ENCODE measurements around the gene RPTOR. TPM values are rescaled to one million over a fixed set of nuclear protein-coding genes. Genes with fewer than 3 reads are reported as not detected.

RPTOR gene
- total RNA-seq, 2 experiments from 2014 or later, result 32.4 to 35.4 TPM

DNA sequence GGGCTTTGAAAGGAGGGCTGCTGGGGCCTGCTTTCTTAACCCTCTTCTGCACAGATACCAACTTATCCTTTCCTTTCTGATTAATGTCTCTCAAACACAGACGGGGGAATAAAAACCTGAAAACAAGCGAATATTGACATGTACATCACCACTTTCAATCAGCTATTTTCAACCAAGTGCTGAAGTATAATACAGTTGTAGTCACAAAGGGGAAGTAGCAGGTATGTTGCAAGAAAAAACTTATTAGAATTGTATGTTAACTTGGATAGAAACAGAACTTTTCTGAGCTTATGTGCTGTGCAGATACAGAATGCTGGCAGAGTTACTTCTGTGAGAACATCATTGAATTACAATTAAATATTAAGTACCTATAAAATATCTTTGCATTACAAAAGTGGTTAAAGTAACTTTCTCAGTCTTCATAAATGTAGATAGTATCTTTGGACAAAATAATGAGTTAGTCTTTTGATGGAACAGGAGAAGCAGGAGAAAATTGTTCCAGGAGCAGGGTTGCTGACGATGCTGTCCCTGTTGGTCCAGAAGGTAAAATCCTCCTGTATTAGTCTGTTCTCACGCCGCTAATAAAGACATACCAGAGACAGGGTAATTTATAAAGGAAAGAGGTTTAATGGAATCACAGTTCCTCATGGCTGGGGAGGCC is 59.5 kb downstream of the RPTOR start:
- CTCF ChIA-PET, result interaction anchor here (0.6 to 1.2 kb wide), 3 partner anchors 14 to 49 kb away, joined by 3 read pairs; no protein-coding TSS in a partner anchor
- Mint-ChIP-seq H3K36me3 (ENCODE audit: low read depth) (peaks cover 2% of the 10 kb centered on the region), H3K9me3 (no peaks in the 10 kb centered on the region), H3K4me1 (ENCODE audit: low read depth) (peaks cover 65% of the 10 kb centered on the region), H3K4me3 (no peak overlapping the region), H3K27ac (no peak overlapping the region), H3K27me3 (ENCODE audit: low read depth) (no peaks in the 10 kb centered on the region)
- intact Hi-C loops (cut with micrococcal nuclease), result no loop called here
- no peak for DNase-seq

DNA sequence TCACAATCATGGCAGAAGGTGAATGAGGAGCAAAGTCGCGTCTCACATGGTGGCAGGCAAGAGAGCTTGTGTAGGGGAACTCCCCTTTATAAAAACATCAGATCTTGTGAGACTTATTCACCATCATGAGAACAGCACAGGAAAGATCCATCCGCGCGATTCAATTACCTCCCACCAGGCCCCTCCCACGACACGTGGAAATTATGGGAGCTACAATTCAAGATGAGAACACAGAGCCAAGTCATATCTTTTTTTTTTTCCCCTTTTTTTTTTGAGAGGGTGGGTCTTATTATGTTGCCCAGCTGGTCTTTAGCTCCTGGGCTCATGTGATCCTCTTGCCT is 60.0 kb downstream of the RPTOR start:
- intact Hi-C loops (cut with micrococcal nuclease), result loop anchor here (5.0 kb wide), 3 partner anchors 43 to 288 kb away; no protein-coding TSS in a partner anchor
- Mint-ChIP-seq H3K27me3 (ENCODE audit: low read depth) (no peaks in the 10 kb centered on the region), H3K36me3 (ENCODE audit: low read depth) (peaks cover 2% of the 10 kb centered on the region), H3K27ac (peak overlapping the region; percentile 69), H3K9me3 (no peaks in the 10 kb centered on the region), H3K4me1 (ENCODE audit: low read depth) (peaks cover 64% of the 10 kb centered on the region), H3K4me3 (no peak overlapping the region)
- CTCF ChIA-PET, result interaction anchor here (0.6 to 1.2 kb wide), 3 partner anchors 14 to 50 kb away, joined by 3 read pairs; no protein-coding TSS in a partner anchor
- DNase-seq, result peak; percentile 29

GRCh38 chr17:80605326-80606066 is 60.9 kb downstream of the RPTOR start:
- CTCF ChIA-PET, result interaction anchor here (0.7 to 1.2 kb wide), 4 partner anchors 25 to 71 kb away, joined by 3 read pairs; no protein-coding TSS in a partner anchor
- no peaks in the 10 kb centered on the region for H3K9me3 Mint-ChIP-seq
- peak; percentile 82 for DNase-seq
- peaks cover 64% of the 10 kb centered on the region for H3K4me1 Mint-ChIP-seq (ENCODE audit: low read depth)
- peak overlapping the region; percentile 69 for H3K27ac Mint-ChIP-seq
- intact Hi-C loops (cut with micrococcal nuclease), result loop anchor here (5.0 kb wide), 3 partner anchors 42 to 287 kb away; no protein-coding TSS in a partner anchor
- H3K27me3 Mint-ChIP-seq (ENCODE audit: low read depth), result no peaks in the 10 kb centered on the region
- H3K36me3 Mint-ChIP-seq (ENCODE audit: low read depth), result peaks cover 2% of the 10 kb centered on the region
- no peak overlapping the region for H3K4me3 Mint-ChIP-seq

GRCh38 chr17:80608326-80608725 is 63.7 kb downstream of the RPTOR start:
- DNase-seq, result no peak
- CTCF ChIA-PET, result no interaction called here
- intact Hi-C loops (cut with micrococcal nuclease), result loop anchor here (5.0 kb wide), 3 partner anchors 39 to 284 kb away; no protein-coding TSS in a partner anchor
- Mint-ChIP-seq H3K27me3 (ENCODE audit: low read depth) (no peaks in the 10 kb centered on the region), H3K9me3 (no peaks in the 10 kb centered on the region), H3K27ac (no peak overlapping the region), H3K4me1 (ENCODE audit: low read depth) (peaks cover 75% of the 10 kb centered on the region), H3K36me3 (ENCODE audit: low read depth) (no peaks in the 10 kb centered on the region), H3K4me3 (no peak overlapping the region)

- Mint-ChIP-seq H3K27ac (no peak overlapping the region), H3K4me3 (no peak overlapping the region), H3K27me3 (ENCODE audit: low read depth) (no peaks in the 10 kb centered on the region), H3K36me3 (ENCODE audit: low read depth) (no peaks in the 10 kb centered on the region), H3K9me3 (no peaks in the 10 kb centered on the region), H3K4me1 (ENCODE audit: low read depth) (peaks cover 72% of the 10 kb centered on the region)
- CTCF ChIA-PET, result interaction anchor here (0.6 kb wide), 1 partner anchor 46 kb away, joined by 3 read pairs; no protein-coding TSS in a partner anchor
- DNase-seq, result no peak
- intact Hi-C loops (cut with micrococcal nuclease), result loop anchor here (5.0 kb wide), 3 partner anchors 38 to 283 kb away; no protein-coding TSS in a partner anchor
These were observed 65.1 kb downstream of the RPTOR start for GRCh38 chr17:80609757-80610156.

DNA sequence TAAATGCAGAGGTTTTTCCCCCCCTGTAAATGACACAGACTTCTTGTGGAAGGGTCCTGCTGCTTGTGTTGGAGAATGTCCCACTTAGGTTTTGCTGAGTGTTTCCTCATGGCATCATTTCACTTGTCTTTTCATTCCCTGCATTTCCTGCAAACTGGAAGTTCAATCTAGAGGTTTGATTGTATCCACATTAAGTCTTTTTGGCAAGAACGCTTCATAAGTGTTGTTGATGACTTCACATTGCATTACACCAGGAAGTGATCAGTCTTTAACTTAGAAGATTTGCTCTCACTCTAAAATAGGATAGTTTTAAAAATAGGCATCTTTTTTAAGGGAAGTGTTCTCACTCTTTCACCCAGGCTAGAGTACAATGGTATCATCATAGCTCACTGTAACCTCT is 67.2 kb downstream of the RPTOR start:
- H3K4me3 Mint-ChIP-seq, result no peak overlapping the region
- H3K27ac Mint-ChIP-seq, result no peak overlapping the region
- CTCF ChIA-PET, result no interaction called here
- H3K9me3 Mint-ChIP-seq, result no peaks in the 10 kb centered on the region
- no peaks in the 10 kb centered on the region for H3K27me3 Mint-ChIP-seq (ENCODE audit: low read depth)
- intact Hi-C loops (cut with micrococcal nuclease), result no loop called here
- no peak for DNase-seq
- peaks cover 68% of the 10 kb centered on the region for H3K4me1 Mint-ChIP-seq (ENCODE audit: low read depth)
- H3K36me3 Mint-ChIP-seq (ENCODE audit: low read depth), result no peaks in the 10 kb centered on the region

- Mint-ChIP-seq H3K27ac (no peak overlapping the region), H3K27me3 (ENCODE audit: low read depth) (no peaks in the 10 kb centered on the region), H3K4me3 (no peak overlapping the region), H3K4me1 (ENCODE audit: low read depth) (peaks cover 67% of the 10 kb centered on the region), H3K9me3 (no peaks in the 10 kb centered on the region), H3K36me3 (ENCODE audit: low read depth) (no peaks in the 10 kb centered on the region)
- CTCF ChIA-PET, result no interaction called here
- no peak for DNase-seq
- intact Hi-C loops (cut with micrococcal nuclease), result no loop called here
These were observed 68.5 kb downstream of the RPTOR start for GRCh38 chr17:80612997-80613731.

DNA sequence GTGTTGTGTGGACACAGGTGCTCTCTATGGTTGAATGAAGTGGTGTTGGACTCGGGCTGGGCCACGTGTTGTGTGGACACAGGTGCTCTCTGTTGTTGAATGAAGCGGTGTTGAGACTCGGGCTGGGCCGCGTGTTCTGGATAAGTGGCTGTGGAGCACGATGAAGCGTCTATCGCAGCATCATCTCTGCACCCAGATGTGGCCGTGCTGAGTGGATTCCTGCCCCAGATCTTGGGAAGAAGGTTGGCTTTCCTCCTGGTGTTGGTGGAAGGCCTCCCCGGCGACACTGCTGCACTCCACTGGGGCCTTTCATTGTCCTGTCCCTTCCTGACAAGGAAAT is 69.1 kb downstream of the RPTOR start:
- peaks cover 70% of the 10 kb centered on the region for H3K4me1 Mint-ChIP-seq (ENCODE audit: low read depth)
- H3K27me3 Mint-ChIP-seq (ENCODE audit: low read depth), result no peaks in the 10 kb centered on the region
- H3K4me3 Mint-ChIP-seq, result no peak overlapping the region
- no peak for DNase-seq
- H3K36me3 Mint-ChIP-seq (ENCODE audit: low read depth), result no peaks in the 10 kb centered on the region
- no peak overlapping the region for H3K27ac Mint-ChIP-seq
- no peaks in the 10 kb centered on the region for H3K9me3 Mint-ChIP-seq
- intact Hi-C loops (cut with micrococcal nuclease), result no loop called here
- CTCF ChIA-PET, result no interaction called here

DNA sequence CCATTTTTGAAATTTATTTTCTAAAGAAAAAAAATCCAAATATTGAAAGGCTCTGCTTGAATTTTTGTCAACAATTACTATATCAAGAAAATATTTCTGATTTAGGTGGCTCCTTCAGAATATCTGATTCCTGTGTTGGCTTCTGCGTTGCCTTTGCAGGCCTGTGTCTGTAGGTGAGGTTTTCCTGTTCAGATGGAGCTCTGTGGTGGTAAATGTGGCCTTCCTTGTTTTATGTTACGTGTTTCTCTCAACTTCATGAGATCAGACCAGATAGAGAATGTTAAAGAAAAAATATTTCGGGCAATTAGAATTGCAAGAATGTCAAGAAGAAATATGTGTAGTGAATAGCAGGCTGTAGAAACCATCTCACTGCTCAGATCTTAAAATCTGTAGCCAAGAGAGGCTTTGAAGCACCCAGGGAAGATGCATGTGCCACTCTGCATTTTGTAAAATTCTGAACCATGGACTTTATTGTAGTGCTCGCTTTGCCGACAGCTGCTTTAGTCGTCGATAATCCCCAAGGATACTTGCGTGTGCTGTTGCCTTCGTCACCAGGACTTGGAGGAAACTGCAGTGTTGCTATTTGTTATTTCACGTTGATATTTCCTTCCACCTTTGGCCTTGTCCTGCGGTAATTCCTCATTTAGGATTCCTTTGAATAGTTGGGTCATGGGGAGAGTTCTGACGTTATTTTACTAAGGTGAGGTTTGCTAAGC is 69.9 kb downstream of the RPTOR start:
- Mint-ChIP-seq H3K4me3 (no peak overlapping the region), H3K9me3 (no peaks in the 10 kb centered on the region), H3K4me1 (ENCODE audit: low read depth) (peaks cover 70% of the 10 kb centered on the region), H3K36me3 (ENCODE audit: low read depth) (no peaks in the 10 kb centered on the region), H3K27ac (no peak overlapping the region), H3K27me3 (ENCODE audit: low read depth) (no peaks in the 10 kb centered on the region)
- CTCF ChIA-PET, result no interaction called here
- intact Hi-C loops (cut with micrococcal nuclease), result no loop called here
- DNase-seq, result no peak

GRCh38 chr17:80615376-80615775 is 70.7 kb downstream of the RPTOR start:
- CTCF ChIA-PET, result no interaction called here
- no peak for DNase-seq
- H3K4me3 Mint-ChIP-seq, result no peak overlapping the region
- H3K27ac Mint-ChIP-seq, result no peak overlapping the region
- no peaks in the 10 kb centered on the region for H3K36me3 Mint-ChIP-seq (ENCODE audit: low read depth)
- intact Hi-C loops (cut with micrococcal nuclease), result no loop called here
- no peaks in the 10 kb centered on the region for H3K27me3 Mint-ChIP-seq (ENCODE audit: low read depth)
- no peaks in the 10 kb centered on the region for H3K9me3 Mint-ChIP-seq
- H3K4me1 Mint-ChIP-seq (ENCODE audit: low read depth), result peaks cover 63% of the 10 kb centered on the region

DNA sequence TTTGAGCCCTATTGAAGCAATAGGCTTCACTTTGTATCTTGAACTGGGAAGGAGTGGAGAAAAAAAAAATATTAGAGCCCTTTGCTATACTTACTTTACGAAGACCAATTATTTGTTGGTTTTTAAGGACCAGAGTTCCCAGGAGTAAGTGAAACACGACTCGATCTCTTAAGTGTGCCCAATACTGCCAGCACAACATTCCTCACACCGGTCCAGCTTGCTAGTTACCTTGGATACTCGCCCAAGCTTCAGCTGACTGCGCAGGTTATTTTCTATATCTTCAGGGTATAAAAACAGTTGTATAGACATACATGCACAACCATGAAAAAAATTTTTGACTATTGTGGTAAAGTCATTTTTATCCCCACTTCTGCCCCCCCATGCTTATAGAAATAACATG is 72.1 kb downstream of the RPTOR start:
- H3K27me3 Mint-ChIP-seq (ENCODE audit: low read depth), result no peaks in the 10 kb centered on the region
- H3K9me3 Mint-ChIP-seq, result no peaks in the 10 kb centered on the region
- H3K4me1 Mint-ChIP-seq (ENCODE audit: low read depth), result peaks cover 63% of the 10 kb centered on the region
- CTCF ChIA-PET, result no interaction called here
- no peak overlapping the region for H3K27ac Mint-ChIP-seq
- no peaks in the 10 kb centered on the region for H3K36me3 Mint-ChIP-seq (ENCODE audit: low read depth)
- DNase-seq, result no peak
- intact Hi-C loops (cut with micrococcal nuclease), result no loop called here
- H3K4me3 Mint-ChIP-seq, result no peak overlapping the region

DNA sequence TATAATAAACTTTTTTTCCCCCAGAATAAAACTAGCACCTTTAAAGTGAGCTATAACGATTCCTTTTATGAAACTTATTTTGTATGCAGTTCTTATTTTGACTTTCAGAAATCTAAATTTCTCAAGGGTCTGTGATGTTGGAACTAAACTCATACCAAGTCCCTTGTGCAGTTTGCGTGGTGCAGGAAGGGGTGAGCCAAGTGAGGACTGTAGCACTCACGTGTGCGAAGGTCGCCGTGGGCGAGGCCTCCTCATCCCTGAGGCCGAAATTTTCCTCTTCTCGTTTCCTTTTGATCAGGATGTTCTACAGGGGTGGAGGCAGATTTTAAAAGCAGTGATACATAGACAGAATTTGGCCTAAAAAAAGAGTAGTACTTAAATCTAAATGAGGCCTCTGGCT is 73.7 kb downstream of the RPTOR start:
- DNase-seq, result peak; percentile 28
- intact Hi-C loops (cut with micrococcal nuclease), result loop anchor here (2.0 kb wide), 1 partner anchor 38 kb away; no protein-coding TSS in a partner anchor
- no peaks in the 10 kb centered on the region for H3K9me3 Mint-ChIP-seq
- H3K36me3 Mint-ChIP-seq (ENCODE audit: low read depth), result no peaks in the 10 kb centered on the region
- no peaks in the 10 kb centered on the region for H3K27me3 Mint-ChIP-seq (ENCODE audit: low read depth)
- no peak overlapping the region for H3K4me3 Mint-ChIP-seq
- H3K27ac Mint-ChIP-seq, result peak overlapping the region; percentile 25
- peaks cover 63% of the 10 kb centered on the region for H3K4me1 Mint-ChIP-seq (ENCODE audit: low read depth)
- CTCF ChIA-PET, result interaction anchor here (0.6 to 1.5 kb wide), 4 partner anchors 14 to 163 kb away, joined by 3 to 4 read pairs (median 3); no protein-coding TSS in a partner anchor

All from activated naive CD4-positive, alpha-beta T cell treated with anti-CD3 and anti-CD28 coated beads for 36 hours (primary cell).